MCF 10A (cell line): ENCODE data around the gene FAM184B. TPM values are rescaled to one million over a fixed set of nuclear protein-coding genes. Genes with fewer than 3 reads are reported as not detected.

Experiments
- BruUV-seq: library from RNA; stranded (reverse); fragments of 400-500 nt; replicated peaks from 2 replicates; lab custom pipeline; 2021; lab: Mats Ljungman, UMichigan
- CTCF ChIA-PET: fragments of 300-600 bp; sonication (Branson Sonifier 250); formaldehyde crosslinking; extraction: SDS; loops from one replicate; lab custom pipeline; 2021; ENCODE audit warnings: antibody characterized with exemption, inconsistent platforms; lab: Yijun Ruan, JAX
- POLR2A ChIA-PET: fragments of 300-600, 350-650 bp; sonication (Branson Sonifier 250); formaldehyde crosslinking; extraction: SDS; loops from one replicate; lab custom pipeline; 2020; ENCODE audit warnings: antibody characterized with exemption, inconsistent platforms; lab: Yijun Ruan, JAX
- DNase-seq: peaks from one replicate; pipeline ENCODE4 v3.0.0-alpha.2; 2018; ENCODE audit not compliant: unreplicated experiment
- H3K27ac Mint-ChIP-seq: one replicate; pipeline ENCODE4 v1.8.0; 2022; ENCODE audit warnings: mild to moderate bottlenecking, low read depth, mixed read lengths; ENCODE audit not compliant: unreplicated experiment
- H3K27me3 Mint-ChIP-seq: one replicate; pipeline ENCODE4 v1.8.0; 2022; ENCODE audit warnings: mixed read lengths; ENCODE audit not compliant: insufficient read depth, unreplicated experiment
- H3K36me3 Mint-ChIP-seq: one replicate; pipeline ENCODE4 v1.8.0; 2022; ENCODE audit warnings: mild to moderate bottlenecking, moderate library complexity, mixed read lengths; ENCODE audit not compliant: insufficient read depth, unreplicated experiment
- H3K4me1 Mint-ChIP-seq: one replicate; pipeline ENCODE4 v1.8.0; 2022; ENCODE audit warnings: mixed read lengths; ENCODE audit not compliant: insufficient read depth, unreplicated experiment
- H3K4me3 Mint-ChIP-seq: one replicate; pipeline ENCODE4 v1.8.0; 2022; ENCODE audit warnings: mild to moderate bottlenecking, moderate library complexity, mixed read lengths; ENCODE audit not compliant: unreplicated experiment
- H3K9me3 Mint-ChIP-seq: one replicate; pipeline ENCODE4 v1.8.0; 2022; ENCODE audit warnings: mixed read lengths; ENCODE audit not compliant: unreplicated experiment
- intact Hi-C: fragments of 100-400 bp; cut with micrococcal nuclease; formaldehyde crosslinking; loops from 2 replicates; pipeline ENCODE4 v1.14.1; 2022
- total RNA-seq: library from RNA; stranded (reverse); gene quantifications from 2 replicates; pipeline ENCODE4 v1.2.3, GENCODE V29; 2022
- TF ChIP-seq, protein P1 (sequence below): fragments of 200-600 bp; IDR thresholded peaks from one replicate; pipeline ENCODE4 v1.8.0; 2022; ENCODE audit warnings: antibody characterized with exemption, mild to moderate bottlenecking; ENCODE audit not compliant: unreplicated experiment

FAM184B gene
- total RNA-seq, 1 experiment from 2014 or later = not detected

DNA sequence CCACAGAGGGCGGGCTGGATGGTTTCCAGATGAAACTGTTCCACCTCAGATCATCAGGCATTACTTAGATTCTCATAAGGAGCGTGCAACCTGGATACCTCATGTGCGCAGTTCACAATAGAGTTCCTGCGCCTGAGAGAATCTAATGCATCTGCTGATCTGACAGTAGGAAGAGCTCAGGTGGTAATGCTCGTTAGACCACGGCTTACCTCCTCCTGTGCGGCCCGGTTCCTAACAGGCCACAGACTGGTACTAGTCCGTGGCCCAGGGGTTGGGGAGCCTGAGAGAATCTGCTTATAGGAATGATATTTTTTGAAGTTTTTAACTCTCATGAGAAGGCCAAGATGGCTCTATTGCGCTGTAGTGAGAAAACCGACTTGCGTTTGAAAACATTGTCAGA, 34.7 kb upstream of the FAM184B start:
- Mint-ChIP-seq H3K4me1 (peaks cover 20% of the 10 kb centered on the region), H3K4me3 (no peak overlapping the region), H3K9me3 (no peaks in the 10 kb centered on the region), H3K27me3 (no peaks in the 10 kb centered on the region), H3K27ac (peak overlapping the region; percentile 49), H3K36me3 (no peaks in the 10 kb centered on the region)
- POLR2A ChIA-PET = interaction anchor here (0.6 to 1.5 kb wide), 8 partner anchors 14 to 1018 kb away, joined by 3 to 5 read pairs (median 3); no protein-coding TSS in a partner anchor
- TF ChIP-seq, protein P1, sequence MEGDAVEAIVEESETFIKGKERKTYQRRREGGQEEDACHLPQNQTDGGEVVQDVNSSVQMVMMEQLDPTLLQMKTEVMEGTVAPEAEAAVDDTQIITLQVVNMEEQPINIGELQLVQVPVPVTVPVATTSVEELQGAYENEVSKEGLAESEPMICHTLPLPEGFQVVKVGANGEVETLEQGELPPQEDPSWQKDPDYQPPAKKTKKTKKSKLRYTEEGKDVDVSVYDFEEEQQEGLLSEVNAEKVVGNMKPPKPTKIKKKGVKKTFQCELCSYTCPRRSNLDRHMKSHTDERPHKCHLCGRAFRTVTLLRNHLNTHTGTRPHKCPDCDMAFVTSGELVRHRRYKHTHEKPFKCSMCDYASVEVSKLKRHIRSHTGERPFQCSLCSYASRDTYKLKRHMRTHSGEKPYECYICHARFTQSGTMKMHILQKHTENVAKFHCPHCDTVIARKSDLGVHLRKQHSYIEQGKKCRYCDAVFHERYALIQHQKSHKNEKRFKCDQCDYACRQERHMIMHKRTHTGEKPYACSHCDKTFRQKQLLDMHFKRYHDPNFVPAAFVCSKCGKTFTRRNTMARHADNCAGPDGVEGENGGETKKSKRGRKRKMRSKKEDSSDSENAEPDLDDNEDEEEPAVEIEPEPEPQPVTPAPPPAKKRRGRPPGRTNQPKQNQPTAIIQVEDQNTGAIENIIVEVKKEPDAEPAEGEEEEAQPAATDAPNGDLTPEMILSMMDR = no peak
- intact Hi-C loops = loop anchor here (2.0 kb wide), 1 partner anchor 205 kb away; the partner anchor contains the start of gene LCORL
- CTCF ChIA-PET = interaction anchor here (0.6 to 3.8 kb wide), 35 partner anchors 9 to 1932 kb away, joined by 3 to 60 read pairs (median 4); partner anchors contain the start of genes LAP3 and LCORL
- DNase-seq = no peak
- BruUV-seq = no TSS peak

DNA sequence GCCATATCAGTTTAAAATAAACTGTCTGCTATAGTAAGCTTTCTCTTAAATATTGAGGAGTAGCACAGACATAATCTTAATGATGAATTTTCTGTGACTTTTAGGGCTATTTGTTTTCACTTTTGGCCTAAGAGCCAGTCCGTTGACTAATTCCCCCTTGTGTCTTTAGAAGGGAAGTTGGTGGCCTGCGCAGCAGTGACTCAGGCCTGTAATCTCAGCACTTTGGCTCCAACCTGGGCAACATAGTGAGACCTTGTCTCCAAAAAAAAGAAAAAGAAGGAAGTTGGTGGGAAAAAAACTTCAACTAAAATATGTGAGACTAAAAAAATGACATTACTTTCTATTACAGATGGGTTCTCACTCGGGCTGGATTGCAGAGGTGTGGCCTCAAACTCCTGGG, 32.7 kb upstream of the FAM184B start:
- DNase-seq = peak; percentile 38
- ChIA-PET POLR2A (interaction anchor here (6.8 kb wide), 1 partner anchor 9 kb away, joined by 64 read pairs; no protein-coding TSS in a partner anchor), CTCF (interaction anchor here (0.6 to 3.8 kb wide), 3 partner anchors 553 to 781 kb away, joined by 3 to 60 read pairs (median 4); no protein-coding TSS in a partner anchor)
- BruUV-seq = no TSS peak
- Mint-ChIP-seq H3K27ac (peak overlapping the region; percentile 98), H3K4me1 (peaks cover 20% of the 10 kb centered on the region), H3K9me3 (no peaks in the 10 kb centered on the region), H3K4me3 (peak overlapping the region; percentile 46), H3K27me3 (no peaks in the 10 kb centered on the region), H3K36me3 (peaks cover 7% of the 10 kb centered on the region)
- intact Hi-C loops = no loop called here
- TF ChIP-seq, protein P1 = no peak

DNA sequence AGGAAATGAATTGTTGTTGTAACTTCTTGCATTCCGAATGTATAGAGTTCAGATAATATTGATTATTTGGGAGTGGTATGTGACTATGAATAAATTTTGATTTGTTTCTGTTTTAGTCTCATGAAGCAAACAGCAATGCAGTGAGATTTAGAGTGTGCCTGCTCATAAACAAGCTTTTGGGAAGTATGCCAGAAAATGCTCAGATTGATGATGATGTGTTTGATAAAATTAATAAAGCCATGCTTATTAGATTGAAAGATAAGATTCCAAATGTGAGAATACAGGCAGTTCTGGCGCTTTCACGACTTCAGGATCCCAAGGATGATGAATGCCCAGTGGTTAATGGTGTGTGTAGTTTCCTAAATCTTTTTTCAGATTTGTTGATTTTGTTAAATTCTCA, 31.4 kb upstream of the FAM184B start:
- CTCF ChIA-PET = interaction anchor here (0.6 to 1.2 kb wide), 5 partner anchors 9 to 889 kb away, joined by 3 to 7 read pairs (median 3); partner anchors contain the start of gene CLRN2
- POLR2A ChIA-PET = interaction anchor here (0.7 to 8.0 kb wide), 5 partner anchors 10 to 210 kb away, joined by 3 to 64 read pairs (median 9); partner anchors contain the start of genes LCORL and MED28
- no peaks in the 10 kb centered on the region for H3K27me3 Mint-ChIP-seq
- no peaks in the 10 kb centered on the region for H3K9me3 Mint-ChIP-seq
- peaks cover 17% of the 10 kb centered on the region for H3K36me3 Mint-ChIP-seq
- TF ChIP-seq, protein P1 = no peak
- BruUV-seq = no TSS peak
- peak overlapping the region; percentile 89 for H3K4me3 Mint-ChIP-seq
- H3K27ac Mint-ChIP-seq = peak overlapping the region; percentile 98
- DNase-seq = peak; percentile 16
- peaks cover 27% of the 10 kb centered on the region for H3K4me1 Mint-ChIP-seq
- intact Hi-C loops = no loop called here

DNA sequence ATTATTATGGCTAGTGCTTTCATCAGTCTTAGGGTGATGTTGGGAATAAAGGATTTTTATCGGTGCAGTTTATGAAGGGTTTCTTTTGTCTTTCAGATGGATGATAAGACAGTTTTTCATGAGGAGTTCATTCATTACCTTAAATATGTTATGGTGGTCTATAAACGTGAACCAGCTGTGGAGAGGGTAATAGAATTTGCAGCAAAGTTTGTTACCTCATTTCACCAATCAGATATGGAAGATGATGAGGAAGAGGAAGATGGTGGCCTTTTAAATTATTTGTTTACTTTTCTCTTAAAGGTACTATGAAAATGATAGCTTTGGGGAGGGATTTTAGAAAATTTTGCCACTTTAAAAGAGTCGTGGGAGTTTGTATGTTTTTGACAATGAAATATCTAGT, 30.7 kb upstream of the FAM184B start:
- H3K27ac Mint-ChIP-seq = peak overlapping the region; percentile 98

More for the DNA sequence above, 30.7 kb upstream of the FAM184B start:
- TF ChIP-seq, protein P1 = no peak
- no TSS peak for BruUV-seq
- no peaks in the 10 kb centered on the region for H3K27me3 Mint-ChIP-seq
- peak overlapping the region; percentile 89 for H3K4me3 Mint-ChIP-seq
- H3K4me1 Mint-ChIP-seq = peaks cover 27% of the 10 kb centered on the region
- intact Hi-C loops = no loop called here
- ChIA-PET CTCF (interaction anchor here (0.6 to 1.2 kb wide), 4 partner anchors 10 to 694 kb away, joined by 3 to 7 read pairs (median 4); partner anchors contain the start of gene CLRN2), POLR2A (interaction anchor here (1.8 to 8.0 kb wide), 3 partner anchors 11 to 210 kb away, joined by 9 to 64 read pairs (median 59); partner anchors contain the start of genes LCORL and MED28)
- DNase-seq = peak; percentile 5
- no peaks in the 10 kb centered on the region for H3K9me3 Mint-ChIP-seq
- peaks cover 17% of the 10 kb centered on the region for H3K36me3 Mint-ChIP-seq
